COR-L47 (cell line): ENCODE measurements around the gene EI24.

Experiments used
- DNase-seq: peaks from one replicate; lab custom pipeline; 2025; lab: John Stamatoyannopoulos, UW

The EI24 gene

GRCh38 chr11:125627236-125627910 lies 58.1 kb downstream of the EI24 start:
- DNase-seq, result no peak
